Right lung (tissue), 5 donors: ENCODE measurements around the gene PRPH. TPM values are rescaled to one million over a fixed set of nuclear protein-coding genes. Genes with fewer than 3 reads are reported as not detected.
"Not testable (repeated sequence)": the region's sequence is repeated elsewhere in the genome, so short reads cannot be mapped to it uniquely, and the experiment has no call there.

Experiments
- DNase-seq, 2 donors: peaks; one replicate each; pipeline ENCODE4 v3.0.0-alpha.2; 2013
- polyA plus RNA-seq, 5 donors: library from polyadenylated mRNA; unstranded; fragments of 120-200 nt; gene quantifications; one replicate each; pipeline versions ENCODE4 v1.2.1 to v1.2.3, GENCODE V29; 2013; ENCODE audit warnings: inconsistent platforms in 1 of 5, low replicate concordance in 1 of 5; ENCODE audit not compliant: insufficient read length in 5 of 5, insufficient read depth in 1 of 5

The PRPH gene
- polyA plus RNA-seq, 5 donors = 0.80 to 3.0 (median 1.3) TPM

- no peak for DNase-seq
Measured at GRCh38 chr12:49298160-49298559, 3.2 kb downstream of the PRPH start.

- DNase-seq = no peak
Measured at GRCh38 chr12:49301760-49302159, 6.8 kb downstream of the PRPH start.

- no peak for DNase-seq
Measured at GRCh38 chr12:49304161-49304560, 9.2 kb downstream of the PRPH start.

GRCh38 chr12:49305762-49306510, 11.0 kb downstream of the PRPH start:
- no peak for DNase-seq

GRCh38 chr12:49309386-49309785, 14.4 kb downstream of the PRPH start:
- no peak for DNase-seq

- not testable (repeated sequence) for DNase-seq
Measured at GRCh38 chr12:49310451-49311000, 15.6 kb downstream of the PRPH start.

GRCh38 chr12:49314811-49315210, 19.9 kb downstream of the PRPH start:
- no peak for DNase-seq

GRCh38 chr12:49317118-49317517, 22.2 kb downstream of the PRPH start:
- DNase-seq = not testable (repeated sequence)

GRCh38 chr12:49320411-49321103, 25.6 kb downstream of the PRPH start:
- DNase-seq = not testable (repeated sequence)

- no peak for DNase-seq
Measured at GRCh38 chr12:49322367-49322707, 27.4 kb downstream of the PRPH start.

GRCh38 chr12:49322708-49323523, 28.0 kb downstream of the PRPH start, which contains the start of gene TROAP:
Gene TROAP (plus strand): TSS chr12:49323255. CDS start chr12:49323609, 354 bp downstream.
- DNase-seq = peak; percentile 97 to 98

- no peak for DNase-seq
Measured at GRCh38 chr12:49323524-49324097, 28.7 kb downstream of the PRPH start.

- DNase-seq = no peak
Measured at GRCh38 chr12:49325606-49326005, 30.7 kb downstream of the PRPH start.

- DNase-seq = no peak
Measured at GRCh38 chr12:49327368-49327767, 32.4 kb downstream of the PRPH start.

- DNase-seq = no peak
Measured at GRCh38 chr12:49327887-49328286, 32.9 kb downstream of the PRPH start.

GRCh38 chr12:49328816-49329215, 33.9 kb downstream of the PRPH start:
- no peak for DNase-seq

- DNase-seq = no peak
Measured at GRCh38 chr12:49330032-49330619, 35.2 kb downstream of the PRPH start.

- DNase-seq = no peak
Measured at GRCh38 chr12:49330631-49331379, 35.9 kb downstream of the PRPH start.

GRCh38 chr12:49331380-49332222, 36.7 kb downstream of the PRPH start:
- peak in 1 of 2 donors; percentile 59 for DNase-seq

GRCh38 chr12:49332441-49332861, 37.5 kb downstream of the PRPH start:
- no peak for DNase-seq
